Activated effector memory CD4-positive, alpha-beta T cell treated with Interleukin-2 at 50 U/mL for 16 hours (primary cell): ENCODE measurements around the gene IL12RB1.
A peak's percentile ranks its signal among the peaks of the same experiment; 100 is the strongest.

Experiments used
- DNase-seq: peaks from one replicate; pipeline ENCODE4 v3.0.0-alpha.2; 2020

Gene IL12RB1

GRCh38 chr19:18085702-18086457 lies 854 bp downstream of the IL12RB1 start:
- DNase-seq, result no peak

- no peak for DNase-seq
Measured at GRCh38 chr19:18083929-18084684, 2.6 kb downstream of the IL12RB1 start.

- no peak for DNase-seq
Measured at GRCh38 chr19:18074192-18074591, 12.5 kb downstream of the IL12RB1 start.

GRCh38 chr19:18073197-18073596 lies 13.5 kb downstream of the IL12RB1 start:
- no peak for DNase-seq

- DNase-seq, result no peak
Measured at GRCh38 chr19:18072335-18072734, 14.4 kb downstream of the IL12RB1 start.

- no peak for DNase-seq
Measured at GRCh38 chr19:18070181-18070580, 16.6 kb downstream of the IL12RB1 start.

- DNase-seq, result no peak
Measured at GRCh38 chr19:18069383-18069782, 17.4 kb downstream of the IL12RB1 start.

GRCh38 chr19:18068395-18068794 lies 18.3 kb downstream of the IL12RB1 start:
- no peak for DNase-seq

- no peak for DNase-seq
Measured at GRCh38 chr19:18065173-18065495, 21.6 kb downstream of the IL12RB1 start.

- no peak for DNase-seq
Measured at GRCh38 chr19:18063463-18063862, 23.3 kb downstream of the IL12RB1 start.

- DNase-seq, result no peak
Measured at GRCh38 chr19:18062028-18062427, 24.7 kb downstream of the IL12RB1 start.

GRCh38 chr19:18060472-18060871 lies 26.3 kb downstream of the IL12RB1 start:
- no peak for DNase-seq

GRCh38 chr19:18059902-18060301 lies 26.8 kb downstream of the IL12RB1 start:
- DNase-seq, result no peak

- DNase-seq, result no peak
Measured at GRCh38 chr19:18059297-18059696, 27.4 kb downstream of the IL12RB1 start.

GRCh38 chr19:18058208-18059009 lies 28.3 kb downstream of the IL12RB1 start:
- peak; percentile 71 for DNase-seq

- DNase-seq, result no peak
Measured at GRCh38 chr19:18057557-18057956, 29.2 kb downstream of the IL12RB1 start.

GRCh38 chr19:18055967-18056366 lies 30.8 kb downstream of the IL12RB1 start:
- no peak for DNase-seq

- no peak for DNase-seq
Measured at GRCh38 chr19:18053576-18054219, 33.0 kb downstream of the IL12RB1 start.

- no peak for DNase-seq
Measured at GRCh38 chr19:18051887-18052286, 34.8 kb downstream of the IL12RB1 start.

GRCh38 chr19:18049385-18049784 lies 37.3 kb downstream of the IL12RB1 start:
- DNase-seq, result no peak

- no peak for DNase-seq
Measured at GRCh38 chr19:18046059-18046718, 40.5 kb downstream of the IL12RB1 start.

- DNase-seq, result no peak
Measured at GRCh38 chr19:18045307-18046050, 41.3 kb downstream of the IL12RB1 start.
